ENCODE results near the gene BDH2.

Gene BDH2

DNA sequence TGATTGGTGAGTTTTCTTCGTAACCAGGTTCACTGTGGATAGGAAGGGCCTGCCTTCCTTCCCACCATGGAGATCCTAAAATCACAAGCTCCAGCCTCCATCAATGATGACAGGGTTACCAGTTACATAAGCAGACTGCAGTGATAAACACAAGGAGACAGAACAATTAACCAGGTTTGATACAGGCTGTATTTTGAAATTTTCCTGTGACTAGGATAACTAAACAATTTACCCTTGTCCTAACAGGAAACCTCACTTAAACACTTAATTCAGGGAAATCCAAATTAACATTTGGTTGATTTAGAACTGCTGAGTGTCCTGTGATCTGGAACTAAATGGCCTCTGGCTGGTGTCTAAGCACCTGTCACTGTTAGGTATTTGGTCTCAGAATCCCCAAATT is 20.0 kb downstream of the BDH2 start:
- DNase-seq = no peak

DNA sequence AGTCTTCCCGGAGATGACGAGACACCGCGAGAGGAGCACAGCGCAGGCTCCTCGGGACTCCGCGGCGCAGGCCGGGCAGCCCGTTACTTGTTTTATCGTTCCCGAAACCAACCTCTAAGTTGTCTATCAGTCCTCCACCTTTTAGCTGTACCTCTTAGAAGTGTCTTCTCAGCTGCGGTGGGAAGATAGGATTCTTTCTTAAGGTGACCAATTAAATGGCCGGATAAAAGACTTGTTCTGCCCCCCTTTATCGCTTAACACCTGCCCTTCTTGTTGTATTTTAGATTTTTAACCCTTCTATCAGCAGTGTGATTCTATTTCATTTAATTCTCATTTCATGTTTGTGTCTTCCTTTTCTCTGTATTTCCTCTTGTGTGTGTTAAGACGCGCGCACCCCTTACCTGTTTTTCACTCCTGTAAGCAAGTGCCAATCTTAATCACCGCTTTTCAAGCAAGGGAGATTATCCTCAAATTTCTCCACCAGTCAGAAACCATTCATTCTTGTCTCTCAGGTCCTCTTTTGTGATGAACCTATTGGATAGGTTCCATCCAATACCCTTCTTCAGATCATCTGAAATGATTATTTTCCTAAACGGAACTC is 22.8 kb downstream of the BDH2 start, which contains the start of gene SLC9B2:
SLC9B2 (minus strand) TSS at position 15 of the 601 bp plus-strand sequence. CDS start 9,211 bp downstream, outside the sequence.
- DNase-seq = no peak

DNA sequence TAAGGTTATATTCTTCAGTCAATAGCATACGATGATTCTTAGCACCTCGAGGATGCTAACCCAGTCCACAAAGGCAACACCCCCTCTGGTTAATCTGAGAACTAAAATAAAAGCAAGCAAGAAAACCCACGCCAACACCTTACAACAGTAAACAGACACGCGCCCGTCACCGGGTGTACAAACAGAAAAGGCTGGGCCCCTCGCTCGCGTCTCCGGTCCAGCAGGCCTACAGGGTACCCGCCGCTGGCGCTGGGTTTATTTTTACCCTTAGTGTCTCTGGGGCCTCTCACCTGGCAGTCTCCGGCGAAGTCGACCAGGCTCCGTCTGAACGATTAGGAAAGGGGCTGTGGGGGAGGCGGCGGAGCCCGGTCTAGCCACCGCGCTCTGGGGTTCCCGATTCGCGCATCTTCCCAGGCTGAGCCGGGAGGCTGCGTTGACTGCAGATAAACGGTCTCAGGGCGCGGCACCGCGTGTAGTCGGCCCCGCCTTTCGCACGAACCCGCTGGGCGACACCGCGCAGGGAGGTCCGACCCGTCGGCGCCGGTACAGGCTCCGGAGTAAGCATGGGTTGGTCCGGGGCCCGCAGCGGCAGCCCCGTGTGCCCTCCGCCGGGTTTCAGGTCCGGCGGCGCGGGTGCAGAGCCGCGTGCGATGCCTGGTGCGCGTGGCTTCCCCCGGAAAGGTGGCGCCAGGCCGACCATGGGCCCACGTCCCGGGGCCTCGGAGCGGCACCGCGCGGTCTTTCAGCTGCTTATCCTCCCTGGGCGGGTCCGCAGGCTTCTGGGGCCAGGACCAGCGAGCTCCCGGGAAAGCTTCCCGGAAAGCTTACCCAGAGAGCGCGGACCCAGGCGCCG is 23.5 kb downstream of the BDH2 start:
- peak; percentile 9 for DNase-seq

DNA sequence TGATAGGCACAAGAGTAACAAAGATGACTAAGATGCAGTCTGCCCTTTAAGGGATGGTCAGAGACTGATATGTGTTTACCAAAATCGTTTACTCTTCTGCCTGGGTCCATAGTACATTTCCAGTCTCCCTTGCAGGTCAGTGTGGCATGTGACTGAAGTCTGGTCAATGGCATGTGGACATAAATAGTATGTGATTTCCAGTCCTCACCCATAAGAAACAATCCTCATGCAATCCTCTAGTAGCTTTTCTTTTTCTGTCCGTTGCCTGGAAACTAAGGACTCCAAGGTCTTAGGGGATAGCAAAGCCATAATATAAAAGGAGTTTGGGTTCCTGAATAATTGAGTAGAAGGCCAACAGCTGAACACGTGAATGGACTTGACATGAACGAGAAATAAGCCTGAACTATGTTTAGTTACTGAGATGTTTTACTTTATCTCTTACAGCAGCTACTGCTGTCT is 24.2 kb downstream of the BDH2 start:
- DNase-seq = no peak

DNA sequence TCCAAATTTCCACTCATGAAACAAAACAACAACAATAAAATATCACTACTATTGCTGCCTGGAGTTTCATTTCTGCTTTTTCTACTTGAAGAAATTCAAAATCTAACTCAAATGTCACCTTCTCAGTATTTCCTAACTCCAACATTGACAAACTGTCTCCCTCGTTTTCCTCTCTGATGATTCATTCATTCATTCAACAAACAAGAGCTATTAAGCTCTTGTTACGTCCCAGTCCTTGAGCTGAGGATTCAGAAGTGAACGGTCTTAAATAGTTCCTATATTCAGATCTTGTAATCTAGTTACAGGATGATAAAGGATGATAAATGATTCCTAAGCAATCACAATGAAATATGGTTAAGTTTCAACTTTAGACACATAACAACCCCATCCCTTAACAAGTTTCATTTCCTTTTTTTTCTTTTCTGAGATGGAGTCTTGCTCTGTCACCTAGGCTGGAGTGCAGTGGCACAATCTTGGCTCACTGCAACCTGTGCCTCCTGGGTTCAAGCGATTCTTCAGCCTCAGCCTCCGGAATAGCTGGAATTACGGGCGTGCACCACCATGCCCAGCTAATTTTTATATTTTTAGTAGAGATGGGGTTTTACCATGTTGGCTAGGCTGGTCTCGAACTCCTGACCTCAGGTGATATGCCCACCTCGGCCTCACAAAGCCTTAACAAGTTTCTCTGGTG is 24.7 kb downstream of the BDH2 start:
- no peak for DNase-seq

- DNase-seq = no peak
Observed at GRCh38 chr4:103073792-103074438, 25.7 kb downstream of the BDH2 start.

- DNase-seq = no peak
Observed at GRCh38 chr4:103067841-103068547, 31.6 kb downstream of the BDH2 start.

DNA sequence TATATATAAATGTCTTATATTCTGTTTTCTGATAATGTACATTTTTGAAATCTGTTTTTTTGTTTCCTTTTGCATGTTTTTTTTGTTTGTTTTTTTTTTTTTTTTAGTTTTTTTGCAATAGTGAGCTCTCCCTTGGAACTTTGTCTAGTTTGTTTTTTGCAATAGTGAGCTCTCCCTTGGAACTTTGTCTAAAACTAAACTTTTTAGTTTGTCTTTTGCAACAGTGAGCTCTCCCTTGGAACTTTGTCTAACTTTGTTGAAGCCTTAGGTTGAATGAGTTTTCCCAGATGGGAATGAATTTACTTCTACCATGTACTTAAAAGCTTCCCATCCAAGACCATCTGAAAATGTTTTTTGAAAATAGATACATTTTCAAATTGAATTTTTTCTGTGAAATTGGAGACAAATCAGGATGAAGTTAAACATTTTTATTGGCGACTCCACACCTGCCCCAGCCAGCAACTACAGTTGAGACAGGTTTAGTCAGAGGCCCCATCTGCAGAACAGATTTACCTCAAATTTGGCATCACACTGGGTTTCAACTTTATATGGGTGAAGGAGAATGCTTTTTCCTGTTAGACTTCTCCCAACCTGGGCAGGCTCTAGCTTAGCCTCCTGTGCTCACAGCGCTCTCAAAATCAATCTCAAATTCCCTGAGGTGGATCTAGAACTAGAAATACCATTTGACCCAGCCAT is 39.0 kb downstream of the BDH2 start:
- DNase-seq = no peak

DNA sequence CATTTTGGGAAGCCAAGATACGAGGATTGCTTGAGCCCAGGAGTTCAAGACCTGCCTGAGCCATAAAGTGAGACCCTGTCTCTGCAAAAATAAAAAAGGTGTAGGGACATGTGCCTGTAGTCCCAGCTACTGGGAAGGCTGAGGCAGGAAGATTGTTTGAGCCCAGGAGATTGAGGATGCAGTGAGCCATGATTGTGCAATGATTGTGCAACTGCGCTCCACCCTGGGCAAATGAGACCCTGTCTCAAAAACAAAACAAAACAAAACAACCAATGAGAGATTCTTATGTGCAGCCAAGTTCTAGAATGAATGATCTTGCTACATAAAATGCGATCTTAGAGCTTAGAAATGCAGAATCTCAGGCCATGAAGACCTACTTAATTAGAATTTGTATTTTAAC is 45.6 kb downstream of the BDH2 start:
- no peak for DNase-seq

GRCh38 chr4:103052779-103053178 is 46.9 kb downstream of the BDH2 start:
- DNase-seq = no peak

DNA sequence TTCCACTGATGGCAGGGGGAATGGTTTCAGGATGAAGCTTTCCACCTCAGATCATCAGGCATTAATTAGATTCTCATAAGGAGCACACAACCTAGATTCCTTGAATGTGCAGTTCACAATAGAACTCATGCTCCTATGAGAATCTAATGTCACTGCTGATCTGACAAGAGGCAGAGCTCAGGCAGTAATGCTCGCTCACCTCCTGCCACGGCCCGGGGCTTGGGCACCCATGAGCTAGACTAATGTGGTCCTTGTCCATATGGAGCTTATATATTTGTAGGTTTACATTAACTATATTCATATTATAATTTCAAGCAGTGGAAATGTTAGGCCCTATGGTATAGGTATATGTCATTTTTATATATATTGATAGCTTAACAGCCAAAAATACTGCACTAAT is 47.5 kb downstream of the BDH2 start:
- DNase-seq = no peak

DNA sequence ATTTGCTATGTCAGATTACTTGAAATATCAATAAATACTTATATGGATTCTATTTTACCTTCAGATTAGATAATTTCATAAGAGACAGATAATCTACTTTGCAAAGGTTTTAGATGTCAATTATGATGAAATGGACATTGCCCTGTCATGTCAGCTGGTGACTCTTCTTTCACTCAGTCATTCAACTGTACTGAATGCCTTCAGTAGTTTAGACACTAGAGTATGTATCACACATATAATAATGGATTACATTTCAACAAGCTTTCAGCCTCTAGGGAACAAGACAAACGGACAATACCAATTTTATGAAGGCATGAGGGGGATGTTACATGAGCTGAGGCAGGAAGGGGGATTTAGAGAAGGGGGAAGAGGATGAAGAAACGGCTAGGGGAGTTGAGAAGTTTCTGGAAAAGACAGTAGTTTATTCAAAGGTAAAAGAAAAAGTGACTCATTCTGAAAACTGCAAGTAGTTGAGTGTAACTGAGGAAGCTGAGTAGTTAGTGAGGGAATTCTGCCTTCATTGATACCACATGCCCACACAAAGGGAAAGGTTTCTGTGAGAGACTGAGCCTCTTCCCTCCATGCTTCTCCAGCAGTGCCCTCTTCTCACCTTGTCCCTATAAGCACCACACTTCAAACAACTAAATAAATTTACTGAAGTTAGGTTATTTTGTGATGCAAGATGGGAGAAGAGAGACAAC is 48.7 kb downstream of the BDH2 start:
- DNase-seq = no peak

GRCh38 chr4:103046416-103047290 is 53.0 kb downstream of the BDH2 start:
- no peak for DNase-seq

GRCh38 chr4:103044183-103044582 is 55.5 kb downstream of the BDH2 start:
- DNase-seq = no peak

DNA sequence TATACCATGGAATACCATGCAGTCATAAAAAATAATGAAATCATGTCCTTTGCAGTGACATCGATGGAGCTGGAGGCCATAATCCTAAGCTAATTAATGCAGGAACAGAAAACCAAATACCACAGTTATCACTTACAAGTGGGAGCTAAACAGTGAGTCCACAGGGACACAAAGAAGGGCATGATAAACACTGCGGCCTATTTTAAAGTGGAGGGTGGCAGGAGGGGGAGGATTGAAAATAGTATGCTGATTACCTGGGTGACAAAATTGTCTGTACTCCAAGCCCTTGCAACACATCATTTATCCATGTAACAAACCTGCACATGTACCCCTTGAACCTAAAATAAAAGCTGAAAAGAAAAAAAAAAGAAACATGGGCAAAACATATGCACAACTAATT is 63.5 kb downstream of the BDH2 start:
- DNase-seq = no peak

DNA sequence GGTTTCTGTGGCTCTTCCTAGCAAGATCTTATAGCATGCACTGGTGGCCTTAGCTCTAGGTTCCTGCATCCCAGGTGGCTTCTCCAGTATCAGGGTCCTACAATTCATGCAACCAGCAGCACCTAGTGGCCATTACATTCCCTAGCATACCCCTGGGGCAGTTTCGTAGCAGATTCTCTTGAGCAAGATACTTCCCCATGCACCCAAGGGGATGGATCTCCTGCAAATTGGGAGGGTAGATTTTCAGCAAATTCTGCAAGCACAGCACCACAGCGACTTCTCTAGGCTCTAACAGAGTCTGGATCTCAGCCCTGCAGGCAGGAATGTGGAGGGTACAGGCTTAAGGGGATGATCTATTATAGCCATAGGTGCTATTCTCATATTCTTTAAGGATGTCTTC is 67.1 kb downstream of the BDH2 start:
- DNase-seq = no peak

GRCh38 chr4:103030791-103031190 is 68.8 kb downstream of the BDH2 start:
- no peak for DNase-seq

- DNase-seq = no peak
Observed at GRCh38 chr4:103029300-103029699, 70.3 kb downstream of the BDH2 start.
